ENCODE results near the gene KCNJ15. TPM values are rescaled to one million over a fixed set of nuclear protein-coding genes. Genes with fewer than 3 reads are reported as not detected.

Gene KCNJ15
- total and polyA plus RNA-seq, 2 of the 13 experiments (the other 11 are each of a cell fraction or from before 2014, with no cell fraction given), result not detected

- H2AFZ ChIP-seq (ENCODE audit: low read length), result no peak overlapping the region
- no TSS peak for BruUV-seq (replicated peaks)
- H3K27ac ChIP-seq (ENCODE audit: extremely low read length, insufficient read depth, low read length), result no peak overlapping the region
- no peaks in the 10 kb centered on the region; a peak in 1 of 5 replicates for H3K27me3 ChIP-seq (ENCODE audit: control insufficient read depth in 1 of 2, insufficient read depth in 2 of 2, low read length in 2 of 2)
- intact Hi-C loops (cut with micrococcal nuclease; ENCODE audit: unreplicated experiment) (no loop called here), in situ Hi-C loops (cut with HindIII; ENCODE audit: extremely low pct_ligation_motif_present, low pct_unique_long_range_greater_than_20kb) (no loop called here)
- no peaks in the 10 kb centered on the region for H3K79me2 ChIP-seq (ENCODE audit: insufficient read depth, low read length)
- DNase-seq (ENCODE audit: low spot score), result no peak
- H4K20me1 ChIP-seq (ENCODE audit: insufficient read depth, low read length), result no peaks in the 10 kb centered on the region
- POLR2A ChIA-PET, result no interaction called here
- no peaks in the 10 kb centered on the region for H3K36me3 ChIP-seq (replicated peaks in 1 of 2; ENCODE audit: control insufficient read depth in 1 of 2, insufficient read depth in 2 of 2, low read length in 2 of 2)
- ATAC-seq, result peak; percentile 38; the same call in 1 of the 3 replicates
- CTCF ChIA-PET (ENCODE audit: low intra/inter-chr PET ratio, low total read pairs), result interaction anchor here (1.1 kb wide), 1 partner anchor 115 kb away, joined by 3 read pairs; no protein-coding TSS in a partner anchor
- TF ChIP-seq E2F5 (CRISPR knock-in tag; conservative IDR thresholded peaks at IDR 0.05) (no peak), STAG1 (CRISPR knock-in tag; IDR thresholded peaks at IDR 0.05) (0 out of 2 replicates have a peak, but pooled peaks have one; percentile 14)
- H3K9me3 ChIP-seq (ENCODE audit: low read length), result no peaks in the 10 kb centered on the region
- 26% methylated on average over 8 of the region's 8 CpGs for WGBS (ENCODE audit: low lambda C conversion rate)
- no peak overlapping the region for H3K4me3 ChIP-seq (replicated peaks in 1 of 3; ENCODE audit: insufficient read depth in 1 of 3, low read depth in 2 of 3, low read length in 3 of 3)
- FAIRE-seq, result no peak
- no peaks in the 10 kb centered on the region for H3K4me1 ChIP-seq (ENCODE audit: insufficient read depth, low read length)
- H3K4me2 ChIP-seq (ENCODE audit: low read depth, low read length), result no peak overlapping the region
- H3K9ac ChIP-seq (ENCODE audit: insufficient read depth, low read depth, low read length), result no peak overlapping the region
Observed at GRCh38 chr21:38333301-38334272, 76.8 kb downstream of the KCNJ15 start.

- Histone ChIP-seq H3K4me3 (replicated peaks in 1 of 3; ENCODE audit: insufficient read depth in 1 of 3, low read depth in 2 of 3, low read length in 3 of 3) (no peak overlapping the region), H3K4me2 (ENCODE audit: low read depth, low read length) (no peak overlapping the region), H3K9ac (ENCODE audit: insufficient read depth, low read depth, low read length) (no peak overlapping the region), H3K27ac (ENCODE audit: extremely low read length, insufficient read depth, low read length) (no peak overlapping the region), H3K36me3 (replicated peaks in 1 of 2; ENCODE audit: control insufficient read depth in 1 of 2, insufficient read depth in 2 of 2, low read length in 2 of 2) (no peaks in the 10 kb centered on the region), H3K27me3 (ENCODE audit: control insufficient read depth in 1 of 2, insufficient read depth in 2 of 2, low read length in 2 of 2) (no peaks in the 10 kb centered on the region), H3K9me3 (ENCODE audit: low read length) (no peaks in the 10 kb centered on the region), H2AFZ (ENCODE audit: low read length) (no peak overlapping the region), H3K79me2 (ENCODE audit: insufficient read depth, low read length) (no peaks in the 10 kb centered on the region), H4K20me1 (ENCODE audit: insufficient read depth, low read length) (no peaks in the 10 kb centered on the region), H3K4me1 (ENCODE audit: insufficient read depth, low read length) (no peaks in the 10 kb centered on the region)
- WGBS (ENCODE audit: low lambda C conversion rate), result 35% methylated on average over 2 of the region's 8 CpGs
- no peak for ATAC-seq
- no peak for DNase-seq (ENCODE audit: low spot score)
- BruUV-seq (replicated peaks), result no TSS peak
- no peak for FAIRE-seq
- ChIA-PET POLR2A (no interaction called here), CTCF (ENCODE audit: low intra/inter-chr PET ratio, low total read pairs) (no interaction called here)
- in situ Hi-C loops (cut with HindIII; ENCODE audit: extremely low pct_ligation_motif_present, low pct_unique_long_range_greater_than_20kb), result no loop called here
- intact Hi-C loops (cut with micrococcal nuclease; ENCODE audit: unreplicated experiment), result no loop called here
- TF ChIP-seq ZFP41 (CRISPR knock-in tag; IDR thresholded peaks at IDR 0.05; ENCODE audit: borderline replicate concordance) (no peak), CREB3 (CRISPR knock-in tag; IDR thresholded peaks at IDR 0.05) (no peak), TCF7 (IDR thresholded peaks at IDR 0.05; ENCODE audit: low read depth) (no peak), NFATC3 (CRISPR knock-in tag; IDR thresholded peaks at IDR 0.05) (no peak), ERF (CRISPR knock-in tag; IDR thresholded peaks at IDR 0.05) (no peak), PHF5A (CRISPR knock-in tag; IDR thresholded peaks at IDR 0.05; ENCODE audit: low read depth, unreplicated experiment) (no peak), SP5 (CRISPR knock-in tag; IDR thresholded peaks at IDR 0.05; ENCODE audit: borderline replicate concordance, low read depth) (no peak), MYC (CRISPR knock-in tag; IDR thresholded peaks at IDR 0.05; ENCODE audit: borderline replicate concordance) (no peak), SMAD3 (CRISPR knock-in tag; IDR thresholded peaks at IDR 0.05) (no peak), CHD2 (IDR thresholded peaks at IDR 0.05; ENCODE audit: low read depth, low read length) (no peak), FOXP4 (CRISPR knock-in tag; IDR thresholded peaks at IDR 0.05) (no peak), ZNF562 (CRISPR knock-in tag; IDR thresholded peaks at IDR 0.05; ENCODE audit: borderline replicate concordance) (no peak), MTF1 (CRISPR knock-in tag; IDR thresholded peaks at IDR 0.05) (no peak)
Observed at GRCh38 chr21:38334866-38335265, 78.1 kb downstream of the KCNJ15 start.
